Right lobe of liver (tissue), 6 donors: ENCODE measurements around the gene PARVB. TPM values are rescaled to one million over a fixed set of nuclear protein-coding genes. Genes with fewer than 3 reads are reported as not detected.

Experiments used
- ATAC-seq, 4 donors: fragments of 200-7000 bp; cut with Tn5 transposase; one replicate each; pipeline ENCODE4 v1.9.1; 2020; ENCODE audit warnings: mild to moderate bottlenecking in 4 of 4, moderate library complexity in 4 of 4
- DNase-seq, 3 donors: peaks; one replicate each; pipeline ENCODE4 v3.0.0-alpha.2; 2020
- H3K27ac ChIP-seq, 3 donors: fragments of 200-600 bp; one replicate each; pipeline ENCODE4 v1.8.0; 2022
- H3K27me3 ChIP-seq, 2 donors: fragments of 200-600 bp; one replicate each; pipeline ENCODE4 v1.8.0; 2022
- H3K36me3 ChIP-seq, 4 donors: fragments of 200-600 bp; sonication (generic) in 1 of 4; one replicate each; pipeline versions ENCODE4 v1.5.1 to v1.8.0; 2017 to 2022; ENCODE audit warnings: control low read depth in 1 of 4
- H3K4me1 ChIP-seq, 4 donors: fragments of 200-600 bp; sonication (generic) in 1 of 4; one replicate each; pipeline versions ENCODE4 v1.5.1 to v1.8.0; 2017 to 2022; ENCODE audit warnings: control low read depth in 1 of 4
- H3K4me3 ChIP-seq, 3 donors: fragments of 200-600 bp; one replicate each; pipeline ENCODE4 v1.8.0; 2022
- H3K9me3 ChIP-seq, 4 donors: fragments of 200-600 bp; sonication (generic) in 1 of 4; one replicate each; pipeline versions ENCODE4 v1.5.1 to v1.8.0; 2017 to 2022; ENCODE audit warnings: control low read depth in 1 of 4
- POLR2A ChIP-seq: fragments of 450-650 bp; IDR thresholded peaks from one replicate; pipeline ENCODE4 v1.6.1; 2017; ENCODE audit warnings: antibody characterized with exemption, mild to moderate bottlenecking
- WGBS: methylation state at CpG from one replicate; pipeline ENCODE4 v1.1.6; 2018; ENCODE audit warnings: low coverage, low lambda C conversion rate; ENCODE audit not compliant: insufficient coverage; ENCODE audit errors: missing lambda C conversion rate; 5-methylcytosine and 5-hydroxymethylcytosine counted together
- intact Hi-C, 2 donors: fragments of 100-400 bp; cut with DNase I; formaldehyde crosslinking; loops; one replicate each; pipeline versions ENCODE4 v1.11.2 to v1.14.1; 2022
- total RNA-seq, 6 experiments: library from RNA; depleted of rRNA in 2 of 6; stranded (reverse); fragments of >200 nt in 2 of 6; fragmentation: NEBNext Ultra II Directional in 3 of 6; extraction: Animal tissue kit (Norgen Biotek cat#: 25700) in 3 of 6; gene quantifications; one replicate each; pipeline versions ENCODE4 v1.1.0 to v1.2.4, GENCODE V29; 2016 to 2023
- TF ChIP-seq, protein P1 (sequence below), 4 donors: fragments of 200-600 bp in 3 of 4; fragments of 450-650 bp in 1 of 4; IDR thresholded peaks; one replicate each; pipeline versions ENCODE4 v1.5.1 to v1.8.0; 2016 to 2022; ENCODE audit warnings: antibody characterized with exemption in 4 of 4, mild to moderate bottlenecking in 2 of 4
- donor health status: DM: no; HTN: yes; CAD: no.
- donor health status: DM: no; HTN: no; CAD: no.
- donor health status: DM: no; HTN: no; CAD: no.
- donor health status: DM: no; HTN: yes; CAD: no.
- donor health status: DM: no; HTN: yes; CAD: no.

PARVB gene
- total RNA-seq, 6 experiments from 2014 or later, result 14.2 to 21.3 (median 15.2) TPM

DNA sequence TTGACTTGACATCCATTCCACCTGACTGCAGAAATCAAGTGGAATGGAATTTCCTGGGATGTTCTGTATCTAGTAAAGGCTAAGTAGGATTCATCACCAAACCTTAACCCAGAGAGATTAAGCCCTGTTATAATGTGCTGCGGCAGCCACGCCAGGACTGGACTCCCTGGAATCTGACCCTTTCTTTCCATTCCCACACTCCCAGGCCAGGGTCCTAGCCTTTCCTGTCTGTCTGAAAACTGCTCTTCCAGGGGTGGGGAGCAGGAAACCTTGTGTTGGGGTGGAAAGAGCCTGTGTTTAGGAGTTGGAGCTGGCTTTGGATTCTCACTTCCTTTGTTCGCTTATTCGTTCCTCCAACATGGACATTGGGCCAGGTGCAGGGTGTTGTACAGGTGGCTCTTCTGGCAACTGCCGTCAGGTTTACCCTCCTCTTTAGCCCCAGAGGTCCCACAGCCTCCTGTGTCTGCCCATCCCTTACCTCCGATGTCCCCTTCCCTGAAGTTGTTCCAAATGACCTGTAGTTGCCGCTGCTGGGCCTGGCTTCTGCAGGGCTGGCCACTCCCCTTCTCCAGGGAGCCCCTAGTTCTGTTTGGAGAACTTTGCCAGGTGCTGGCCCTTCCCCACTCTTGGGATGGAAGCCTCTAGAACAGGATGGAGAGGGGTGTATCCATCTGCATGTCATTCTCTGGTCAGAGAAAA, 20.5 kb upstream of the PARVB start:
- TF ChIP-seq POLR2A, result no peak
- TF ChIP-seq, protein P1, sequence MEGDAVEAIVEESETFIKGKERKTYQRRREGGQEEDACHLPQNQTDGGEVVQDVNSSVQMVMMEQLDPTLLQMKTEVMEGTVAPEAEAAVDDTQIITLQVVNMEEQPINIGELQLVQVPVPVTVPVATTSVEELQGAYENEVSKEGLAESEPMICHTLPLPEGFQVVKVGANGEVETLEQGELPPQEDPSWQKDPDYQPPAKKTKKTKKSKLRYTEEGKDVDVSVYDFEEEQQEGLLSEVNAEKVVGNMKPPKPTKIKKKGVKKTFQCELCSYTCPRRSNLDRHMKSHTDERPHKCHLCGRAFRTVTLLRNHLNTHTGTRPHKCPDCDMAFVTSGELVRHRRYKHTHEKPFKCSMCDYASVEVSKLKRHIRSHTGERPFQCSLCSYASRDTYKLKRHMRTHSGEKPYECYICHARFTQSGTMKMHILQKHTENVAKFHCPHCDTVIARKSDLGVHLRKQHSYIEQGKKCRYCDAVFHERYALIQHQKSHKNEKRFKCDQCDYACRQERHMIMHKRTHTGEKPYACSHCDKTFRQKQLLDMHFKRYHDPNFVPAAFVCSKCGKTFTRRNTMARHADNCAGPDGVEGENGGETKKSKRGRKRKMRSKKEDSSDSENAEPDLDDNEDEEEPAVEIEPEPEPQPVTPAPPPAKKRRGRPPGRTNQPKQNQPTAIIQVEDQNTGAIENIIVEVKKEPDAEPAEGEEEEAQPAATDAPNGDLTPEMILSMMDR (IDR thresholded peaks at IDR 0.05), result no peak
- no peak for DNase-seq
- Histone ChIP-seq H3K9me3 (no peaks in the 10 kb centered on the region), H3K4me1 (no peaks in the 10 kb centered on the region), H3K36me3 (peaks cover 0 to 4% (median 1%) of the 10 kb centered on the region in 4 donors), H3K4me3 (no peak overlapping the region), H3K27ac (no peak overlapping the region), H3K27me3 (no peaks in the 10 kb centered on the region)
- intact Hi-C loops, result no loop called here
- ATAC-seq, result peak in 1 of 4 donors; percentile 31
- WGBS, result 71% methylated on average over 5 of the region's 7 CpGs

DNA sequence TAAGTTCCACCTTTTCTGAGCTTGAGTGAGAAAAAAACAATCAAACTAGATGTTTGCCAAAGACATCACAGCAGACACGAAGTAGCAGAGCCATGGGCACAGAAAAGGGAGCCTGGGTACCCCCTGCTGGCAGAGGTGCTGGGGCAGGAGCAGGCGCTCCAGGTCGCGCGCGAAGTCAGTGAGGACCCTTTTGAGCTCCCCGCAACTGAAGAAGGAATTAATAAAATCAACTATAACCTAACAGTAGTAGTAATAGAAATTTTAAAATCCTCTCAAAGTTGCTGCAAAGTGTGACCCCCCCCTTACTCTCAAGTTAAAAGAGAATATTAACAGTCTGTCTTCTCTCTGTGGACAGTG, 20.0 kb upstream of the PARVB start:
- H3K27ac ChIP-seq, result no peak overlapping the region
- H3K4me3 ChIP-seq, result no peak overlapping the region
- no peaks in the 10 kb centered on the region for H3K4me1 ChIP-seq
- no peak for DNase-seq
- H3K27me3 ChIP-seq, result no peaks in the 10 kb centered on the region
- 89% methylated on average over 1 of the region's 7 CpGs for WGBS
- H3K36me3 ChIP-seq, result no peaks in the 10 kb centered on the region
- no peak for TF ChIP-seq POLR2A
- TF ChIP-seq, protein P1 (IDR thresholded peaks at IDR 0.05), result no peak
- H3K9me3 ChIP-seq, result no peaks in the 10 kb centered on the region
- intact Hi-C loops, result no loop called here
- ATAC-seq, result no peak

DNA sequence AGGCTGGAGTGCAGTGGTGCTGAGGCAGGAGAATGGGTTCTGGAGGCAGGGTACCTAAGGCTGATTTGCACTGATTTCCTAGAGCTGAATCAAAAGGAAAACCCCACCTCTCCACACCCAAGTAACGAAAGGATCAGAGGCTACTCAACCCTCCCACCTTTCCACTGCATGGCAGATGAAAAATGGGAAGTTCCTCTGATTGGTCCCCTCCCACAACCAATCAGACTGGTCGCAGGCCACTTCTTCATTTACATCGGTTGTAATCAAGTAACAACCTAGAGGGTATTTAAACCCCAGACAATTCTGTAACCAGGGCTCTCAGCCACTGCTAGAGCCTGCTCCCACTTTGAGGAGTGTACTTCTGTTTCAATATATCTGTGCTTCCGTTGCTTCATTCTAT, 18.6 kb upstream of the PARVB start:
- 78% methylated on average over 4 of the region's 4 CpGs for WGBS
- DNase-seq (no peak), ATAC-seq (no peak)

DNA sequence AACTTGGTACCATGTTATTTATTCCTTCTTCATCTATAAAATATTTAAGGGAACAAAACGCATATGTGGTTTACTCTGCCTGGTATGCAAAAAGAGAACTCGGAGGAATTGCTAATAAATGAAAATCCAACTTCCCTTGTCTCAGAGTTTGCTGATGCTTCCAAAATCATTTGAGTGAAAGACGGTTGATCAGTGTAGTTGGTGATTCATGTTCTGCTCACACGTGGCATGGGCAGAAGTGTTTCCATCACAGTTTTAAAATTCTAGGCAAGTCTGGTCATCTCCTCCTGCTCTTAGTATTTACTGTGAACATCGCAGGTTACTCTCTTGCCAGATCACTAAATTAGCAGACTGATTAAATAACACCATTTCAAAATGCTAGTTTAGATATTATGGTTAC, 11.9 kb upstream of the PARVB start:
- 46% methylated on average over 5 of the region's 5 CpGs for WGBS
- TF ChIP-seq, protein P1 (IDR thresholded peaks at IDR 0.05), result no peak
- no peak for TF ChIP-seq POLR2A
- H3K27me3 ChIP-seq, result no peaks in the 10 kb centered on the region
- H3K4me3 ChIP-seq, result no peak overlapping the region
- H3K4me1 ChIP-seq, result no peaks in the 10 kb centered on the region
- no peak overlapping the region for H3K27ac ChIP-seq
- DNase-seq (no peak), ATAC-seq (peak in 2 of 4 donors; percentile 38 to 48)
- no peaks in the 10 kb centered on the region for H3K36me3 ChIP-seq
- no peaks in the 10 kb centered on the region for H3K9me3 ChIP-seq
- intact Hi-C loops, result no loop called here

More for the DNA sequence above, 18.6 kb upstream of the PARVB start:
- intact Hi-C loops, result no loop called here
- no peaks in the 10 kb centered on the region for H3K9me3 ChIP-seq
- no peak overlapping the region for H3K27ac ChIP-seq
- TF ChIP-seq POLR2A, result no peak
- TF ChIP-seq, protein P1 (IDR thresholded peaks at IDR 0.05), result no peak
- no peak overlapping the region for H3K4me3 ChIP-seq
- H3K4me1 ChIP-seq, result no peaks in the 10 kb centered on the region
- H3K27me3 ChIP-seq, result no peaks in the 10 kb centered on the region
- H3K36me3 ChIP-seq, result no peaks in the 10 kb centered on the region
